Endodermal cell (in vitro differentiated cells): ENCODE results near the gene KCND2. TPM values are rescaled to one million over a fixed set of nuclear protein-coding genes. Genes with fewer than 3 reads are reported as not detected.

Experiments used
- DNase-seq: peaks from one replicate; pipeline ENCODE4 v3.0.0-alpha.2; 2017
- H3K27ac ChIP-seq: 2 replicates; pipeline ENCODE4 v1.5.1; 2013; ENCODE audit warnings: mild to moderate bottlenecking, low read depth, low read length, moderate library complexity
- H3K27me3 ChIP-seq: 2 replicates; pipeline ENCODE4 v1.6.1; 2013; ENCODE audit warnings: mild to moderate bottlenecking, low read length, moderate library complexity; ENCODE audit not compliant: insufficient read depth, control insufficient read depth, poor library complexity, severe bottlenecking
- H3K36me3 ChIP-seq: 2 replicates; pipeline ENCODE4 v1.7.0; 2013; ENCODE audit warnings: mild to moderate bottlenecking, low read length, moderate library complexity; ENCODE audit not compliant: control insufficient read depth, insufficient read depth
- H3K4me1 ChIP-seq: one replicate; pipeline ENCODE4 v1.7.0; 2013; ENCODE audit warnings: low read length; ENCODE audit not compliant: control insufficient read depth, insufficient read depth
- H3K4me3 ChIP-seq: 2 replicates; pipeline ENCODE4 v1.5.1; 2013; ENCODE audit warnings: mild to moderate bottlenecking, low read length, moderate library complexity
- H3K9ac ChIP-seq: 2 replicates; pipeline ENCODE4 v1.6.1; 2013; ENCODE audit warnings: mild to moderate bottlenecking, low read length, moderate library complexity; ENCODE audit not compliant: poor library complexity, severe bottlenecking; ENCODE audit errors: extremely low read depth
- H3K9me3 ChIP-seq: 2 replicates; pipeline ENCODE4 v1.6.1; 2013; ENCODE audit warnings: mild to moderate bottlenecking, low read length, moderate library complexity; ENCODE audit not compliant: control insufficient read depth
- H3K27ac Mint-ChIP-seq: 2 replicates; pipeline ENCODE4 v1.8.0; 2020; ENCODE audit warnings: mixed read lengths
- H3K27me3 Mint-ChIP-seq: 2 replicates; pipeline ENCODE4 v1.8.0; 2021; ENCODE audit warnings: mild to moderate bottlenecking, mixed read lengths; ENCODE audit not compliant: insufficient read depth
- H3K36me3 Mint-ChIP-seq: 2 replicates; pipeline ENCODE4 v1.8.0; 2020; ENCODE audit warnings: low read depth, mixed read lengths
- H3K4me1 Mint-ChIP-seq: 2 replicates; pipeline ENCODE4 v1.8.0; 2020; ENCODE audit warnings: mixed read lengths
- H3K4me3 Mint-ChIP-seq: 2 replicates; pipeline ENCODE4 v1.8.0; 2020; ENCODE audit warnings: mild to moderate bottlenecking, moderate library complexity, mixed read lengths
- H3K9me3 Mint-ChIP-seq: 2 replicates; pipeline ENCODE4 v1.8.0; 2020; ENCODE audit warnings: mild to moderate bottlenecking, mixed read lengths
- WGBS, 2 experiments: methylation state at CpG; one replicate each; pipeline versions ENCODE4 v1.1.5 to v1.1.7; 2013; ENCODE audit warnings: missing lambda C conversion rate in 2 of 2, mixed read lengths in 1 of 2; ENCODE audit not compliant: insufficient coverage in 1 of 2, insufficient read length in 1 of 2; 5-methylcytosine and 5-hydroxymethylcytosine counted together
- total RNA-seq, 2 donors: library from RNA; stranded (reverse); fragmentation: NEBNext Ultra II Directional in 1 of 2; extraction: Animal tissue kit (Norgen Biotek cat#: 25700) in 1 of 2; gene quantifications; 2 replicates in 1 of 2; 3 replicates in 1 of 2; pipeline ENCODE4 v1.2.1, GENCODE V29; 2021
- TF ChIP-seq, protein P1 (sequence below): fragments of 200-600 bp; sonication (generic); conservative IDR thresholded peaks from 2 replicates; pipeline ENCODE4 v1.5.0; 2021; ENCODE audit warnings: antibody characterized with exemption, mild to moderate bottlenecking

KCND2 gene
- total RNA-seq, 2 donors from 2014 or later: 0.71 to 4.6 TPM

DNA sequence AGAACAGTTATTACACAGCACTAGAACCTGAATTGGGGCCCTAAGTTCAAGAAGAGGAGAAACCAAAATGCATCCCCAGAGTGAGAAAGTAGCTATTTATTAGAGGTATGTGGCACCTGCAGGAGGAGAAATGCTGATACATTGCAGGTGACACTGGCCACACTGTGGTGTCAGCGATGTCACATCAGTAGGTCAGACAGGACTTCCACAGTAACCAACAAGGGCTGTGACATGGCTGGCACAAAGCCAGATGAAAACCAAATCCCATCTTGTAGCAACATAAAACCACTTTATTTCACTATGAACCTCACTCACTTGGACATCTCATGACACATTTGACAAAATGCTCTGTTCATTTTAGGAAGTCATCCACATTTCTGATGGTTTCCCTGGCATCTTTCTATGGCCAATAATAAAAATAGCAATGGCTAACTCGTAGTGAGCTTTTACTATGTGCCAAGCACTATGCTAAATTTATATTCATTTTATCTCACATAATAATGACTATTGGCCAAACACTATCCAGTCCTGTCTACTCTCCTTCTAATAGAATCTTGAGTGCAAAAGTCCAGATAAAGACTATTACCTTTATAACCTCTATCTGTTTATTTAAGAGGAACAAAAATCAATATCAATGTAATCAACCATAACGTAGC is 430.7 kb downstream of the KCND2 start:
- no peak overlapping the region for H3K27ac Mint-ChIP-seq
- 91 to 100% methylated on average over 2 of the region's 3 CpGs for WGBS, 2 experiments
- TF ChIP-seq, protein P1, sequence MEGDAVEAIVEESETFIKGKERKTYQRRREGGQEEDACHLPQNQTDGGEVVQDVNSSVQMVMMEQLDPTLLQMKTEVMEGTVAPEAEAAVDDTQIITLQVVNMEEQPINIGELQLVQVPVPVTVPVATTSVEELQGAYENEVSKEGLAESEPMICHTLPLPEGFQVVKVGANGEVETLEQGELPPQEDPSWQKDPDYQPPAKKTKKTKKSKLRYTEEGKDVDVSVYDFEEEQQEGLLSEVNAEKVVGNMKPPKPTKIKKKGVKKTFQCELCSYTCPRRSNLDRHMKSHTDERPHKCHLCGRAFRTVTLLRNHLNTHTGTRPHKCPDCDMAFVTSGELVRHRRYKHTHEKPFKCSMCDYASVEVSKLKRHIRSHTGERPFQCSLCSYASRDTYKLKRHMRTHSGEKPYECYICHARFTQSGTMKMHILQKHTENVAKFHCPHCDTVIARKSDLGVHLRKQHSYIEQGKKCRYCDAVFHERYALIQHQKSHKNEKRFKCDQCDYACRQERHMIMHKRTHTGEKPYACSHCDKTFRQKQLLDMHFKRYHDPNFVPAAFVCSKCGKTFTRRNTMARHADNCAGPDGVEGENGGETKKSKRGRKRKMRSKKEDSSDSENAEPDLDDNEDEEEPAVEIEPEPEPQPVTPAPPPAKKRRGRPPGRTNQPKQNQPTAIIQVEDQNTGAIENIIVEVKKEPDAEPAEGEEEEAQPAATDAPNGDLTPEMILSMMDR: no peak

DNA sequence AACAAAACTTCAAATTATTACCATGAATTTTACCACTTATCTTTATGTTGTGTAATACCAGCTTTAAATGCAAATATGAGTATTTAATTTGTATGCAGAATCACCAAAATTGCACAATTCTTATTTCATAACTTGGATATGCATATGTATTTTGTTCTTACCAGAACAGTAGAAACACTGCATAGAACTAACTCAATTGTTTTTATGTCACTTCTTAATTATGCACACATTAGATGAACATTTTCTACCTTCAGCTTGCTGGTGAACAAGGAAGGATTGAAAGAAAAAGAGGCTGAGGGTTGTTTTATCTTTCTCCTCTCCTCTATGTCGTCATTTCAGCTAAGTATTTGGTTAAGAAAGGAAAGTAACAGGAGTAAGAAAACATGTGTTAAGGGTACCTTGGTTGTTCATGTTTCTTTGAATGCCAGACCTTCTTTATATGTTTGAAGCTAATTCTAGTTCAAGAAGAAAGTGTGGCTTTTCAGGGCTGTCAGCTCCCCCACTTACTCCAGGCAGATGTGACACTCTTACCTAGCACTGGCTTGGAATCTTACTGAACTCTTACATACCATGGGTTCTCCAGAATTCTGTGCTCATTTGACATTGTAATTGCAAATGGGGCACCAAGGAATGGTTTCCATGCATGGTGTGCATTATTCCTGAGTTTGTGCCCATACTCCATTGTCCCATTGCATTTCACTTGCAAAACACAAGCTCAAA is 436.4 kb downstream of the KCND2 start:
- H3K27ac Mint-ChIP-seq: no peak overlapping the region
- no peaks in the 10 kb centered on the region for H3K27me3 Mint-ChIP-seq
- TF ChIP-seq, protein P1: no peak
- peaks cover 2% of the 10 kb centered on the region for H3K4me1 Mint-ChIP-seq
- no peak overlapping the region for H3K9ac ChIP-seq
- H3K4me3 ChIP-seq: no peak overlapping the region
- WGBS, 2 experiments: 78% methylated on average over 1 of the region's 1 CpG; no CpG with 5 or more reads in 1 of the 2 experiments
- no peak overlapping the region for H3K4me3 Mint-ChIP-seq
- H3K36me3 Mint-ChIP-seq: no peaks in the 10 kb centered on the region
- H3K36me3 ChIP-seq: no peaks in the 10 kb centered on the region
- H3K9me3 ChIP-seq: no peaks in the 10 kb centered on the region
- no peaks in the 10 kb centered on the region for H3K4me1 ChIP-seq
- H3K27ac ChIP-seq: no peak overlapping the region
- H3K9me3 Mint-ChIP-seq: no peaks in the 10 kb centered on the region
- no peak for DNase-seq
- no peaks in the 10 kb centered on the region for H3K27me3 ChIP-seq

More for the DNA sequence above, 430.7 kb downstream of the KCND2 start:
- Histone ChIP-seq H3K4me1 (no peaks in the 10 kb centered on the region), H3K9ac (no peak overlapping the region), H3K4me3 (no peak overlapping the region), H3K27me3 (no peaks in the 10 kb centered on the region), H3K9me3 (no peaks in the 10 kb centered on the region), H3K36me3 (no peaks in the 10 kb centered on the region), H3K27ac (no peak overlapping the region)
- no peaks in the 10 kb centered on the region for H3K36me3 Mint-ChIP-seq
- no peak overlapping the region for H3K4me3 Mint-ChIP-seq
- DNase-seq: no peak
- no peaks in the 10 kb centered on the region for H3K27me3 Mint-ChIP-seq
- H3K4me1 Mint-ChIP-seq: peaks cover 2% of the 10 kb centered on the region
- no peaks in the 10 kb centered on the region for H3K9me3 Mint-ChIP-seq

DNA sequence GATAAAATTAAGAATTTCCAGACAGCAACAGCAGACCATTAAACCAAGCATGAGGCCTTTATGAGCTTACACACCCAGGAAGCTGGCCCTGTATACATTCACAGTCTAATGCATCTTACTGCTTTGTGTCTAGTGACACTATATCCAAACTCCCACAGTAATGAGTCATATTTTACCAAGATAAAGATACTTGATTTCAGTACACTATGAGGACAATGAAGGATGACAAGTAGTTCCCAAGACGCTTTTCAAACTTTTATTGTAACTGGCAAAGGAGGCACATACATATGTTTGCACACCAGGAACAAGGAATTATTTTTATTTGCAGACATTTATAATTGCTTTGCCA is 437.0 kb downstream of the KCND2 start:
- Mint-ChIP-seq H3K4me3 (no peak overlapping the region), H3K27ac (no peak overlapping the region), H3K4me1 (peaks cover 2% of the 10 kb centered on the region), H3K9me3 (no peaks in the 10 kb centered on the region), H3K36me3 (no peaks in the 10 kb centered on the region), H3K27me3 (no peaks in the 10 kb centered on the region)
- no peaks in the 10 kb centered on the region for H3K4me1 ChIP-seq
- no peak overlapping the region for H3K4me3 ChIP-seq
- H3K36me3 ChIP-seq: no peaks in the 10 kb centered on the region
- WGBS, 2 experiments: 93 to 100% methylated on average over 1 of the region's 1 CpG
- TF ChIP-seq, protein P1: no peak
- H3K27me3 ChIP-seq: no peaks in the 10 kb centered on the region
- DNase-seq: no peak
- no peaks in the 10 kb centered on the region for H3K9me3 ChIP-seq
- no peak overlapping the region for H3K9ac ChIP-seq
- no peak overlapping the region for H3K27ac ChIP-seq
